Astrocyte (in vitro differentiated cells and primary cell): Measurements from ENCODE around the gene S100A14.

Experiments used
- EZH2 ChIP-seq: IDR thresholded peaks from 2 replicates; pipeline ENCODE4 v1.6.1; 2012; ENCODE audit warnings: mild to moderate bottlenecking, low read length, inconsistent platforms; ENCODE audit not compliant: insufficient read depth
- TF ChIP-seq, protein P1 (sequence below): IDR thresholded peaks from 2 replicates; pipeline ENCODE4 v1.5.1; 2011; ENCODE audit warnings: low read depth, mild to moderate bottlenecking, inconsistent platforms, low read length, moderate library complexity; ENCODE audit not compliant: insufficient read depth

DNA sequence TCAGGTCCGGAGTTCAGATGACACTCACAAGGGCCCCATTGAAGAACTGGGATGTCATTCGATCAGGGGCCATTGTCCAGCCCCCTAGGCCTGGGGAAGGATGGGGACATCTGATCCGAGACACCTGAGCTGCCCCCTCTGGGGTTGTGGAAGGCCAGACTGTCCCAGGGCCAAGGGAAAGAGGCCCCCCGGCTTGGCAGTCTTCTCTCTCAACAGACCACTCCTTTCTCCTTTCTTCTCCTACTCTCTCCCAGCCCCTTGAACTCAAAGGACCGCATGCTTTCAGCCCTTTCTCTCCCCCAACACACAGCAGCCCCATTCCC, 13.2 kb upstream of the S100A14 start:
- TF ChIP-seq, protein P1, sequence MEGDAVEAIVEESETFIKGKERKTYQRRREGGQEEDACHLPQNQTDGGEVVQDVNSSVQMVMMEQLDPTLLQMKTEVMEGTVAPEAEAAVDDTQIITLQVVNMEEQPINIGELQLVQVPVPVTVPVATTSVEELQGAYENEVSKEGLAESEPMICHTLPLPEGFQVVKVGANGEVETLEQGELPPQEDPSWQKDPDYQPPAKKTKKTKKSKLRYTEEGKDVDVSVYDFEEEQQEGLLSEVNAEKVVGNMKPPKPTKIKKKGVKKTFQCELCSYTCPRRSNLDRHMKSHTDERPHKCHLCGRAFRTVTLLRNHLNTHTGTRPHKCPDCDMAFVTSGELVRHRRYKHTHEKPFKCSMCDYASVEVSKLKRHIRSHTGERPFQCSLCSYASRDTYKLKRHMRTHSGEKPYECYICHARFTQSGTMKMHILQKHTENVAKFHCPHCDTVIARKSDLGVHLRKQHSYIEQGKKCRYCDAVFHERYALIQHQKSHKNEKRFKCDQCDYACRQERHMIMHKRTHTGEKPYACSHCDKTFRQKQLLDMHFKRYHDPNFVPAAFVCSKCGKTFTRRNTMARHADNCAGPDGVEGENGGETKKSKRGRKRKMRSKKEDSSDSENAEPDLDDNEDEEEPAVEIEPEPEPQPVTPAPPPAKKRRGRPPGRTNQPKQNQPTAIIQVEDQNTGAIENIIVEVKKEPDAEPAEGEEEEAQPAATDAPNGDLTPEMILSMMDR = no peak
- TF ChIP-seq EZH2 = no peak
